HEK293 (cell line): ENCODE results near the gene IGSF10.

ENCODE experiments used
- CTCF ChIA-PET: fragments of 350-600 bp; formaldehyde crosslinking; extraction: SDS; loops from one replicate; lab custom pipeline; 2021; ENCODE audit warnings: antibody characterized with exemption; lab: Yijun Ruan, JAX
- POLR2A ChIA-PET: fragments of 300-600 bp; formaldehyde crosslinking; extraction: SDS; loops from one replicate; lab custom pipeline; 2020; ENCODE audit warnings: antibody characterized with exemption, inconsistent platforms; lab: Yijun Ruan, JAX
- H3K27ac ChIP-seq: fragments of 200-500 bp; sonication (Bioruptor generic); 2 replicates; pipeline ENCODE4 v1.5.1; 2014; ENCODE audit warnings: low read depth, low read length, control low read depth, inconsistent platforms; ENCODE audit errors: extremely low read depth
- H3K36me3 ChIP-seq, 2 experiments: fragments of 200-500 bp in 1 of 2; sonication (Bioruptor generic) in 1 of 2; 1 replicate in 1 of 2; 2 replicates in 1 of 2; pipeline ENCODE4 v1.5.1; 2014 to 2017; ENCODE audit warnings: inconsistent platforms in 2 of 2, low read length in 2 of 2; ENCODE audit not compliant: control insufficient read depth in 2 of 2, insufficient read depth in 1 of 2
- H3K4me1 ChIP-seq: fragments of 200-500 bp; sonication (Bioruptor generic); 2 replicates; pipeline ENCODE4 v1.5.1; 2014; ENCODE audit warnings: mild to moderate bottlenecking, low read length, inconsistent platforms; ENCODE audit not compliant: control insufficient read depth, insufficient read depth
- H3K4me3 ChIP-seq: 2 replicates; pipeline ENCODE4 v1.5.1; 2011; ENCODE audit warnings: low read depth, mild to moderate bottlenecking, control low read depth, low read length, moderate library complexity
- H3K9me3 ChIP-seq: fragments of 200-500 bp; sonication (Bioruptor generic); 2 replicates; pipeline ENCODE4 v1.5.1; 2014; ENCODE audit warnings: low read depth, low read length, inconsistent platforms; ENCODE audit not compliant: control insufficient read depth, insufficient read depth
- BCL11B ChIP-seq: fragments of 450-650 bp; formaldehyde crosslinking; IDR thresholded peaks from 2 replicates; pipeline ENCODE4 v1.5.1; 2016; ENCODE audit warnings: low read depth, missing biosample characterization, missing genetic modification characterization
- EGR2 ChIP-seq: fragments of 450-650 bp; formaldehyde crosslinking; IDR thresholded peaks from 2 replicates; pipeline ENCODE4 v1.5.1; 2016; ENCODE audit warnings: low read depth, missing biosample characterization, missing genetic modification characterization
- GFI1B ChIP-seq: fragments of 450-650 bp; formaldehyde crosslinking; IDR thresholded peaks from 2 replicates; pipeline ENCODE4 v1.5.1; 2016; ENCODE audit warnings: missing biosample characterization, missing genetic modification characterization
- GLI2 ChIP-seq: fragments of 450-650 bp; formaldehyde crosslinking; IDR thresholded peaks from 2 replicates; pipeline ENCODE4; 2017; ENCODE audit warnings: missing biosample characterization, missing genetic modification characterization, low read depth, borderline replicate concordance
- TCF7L2 ChIP-seq: IDR thresholded peaks from 2 replicates; pipeline ENCODE4 v1.6.1; 2011; ENCODE audit warnings: low read depth, mild to moderate bottlenecking, inconsistent platforms, low read length, moderate library complexity, borderline replicate concordance
- ZBTB17 ChIP-seq: fragments of 450-650 bp; formaldehyde crosslinking; IDR thresholded peaks from 2 replicates; pipeline ENCODE4 v1.5.1; 2016; ENCODE audit warnings: missing biosample characterization, missing genetic modification characterization
- ZBTB7A ChIP-seq: fragments of 450-650 bp; formaldehyde crosslinking; IDR thresholded peaks from 2 replicates; pipeline ENCODE4 v1.5.1; 2016; ENCODE audit warnings: low read depth, missing biosample characterization, missing genetic modification characterization
- ZBTB8A ChIP-seq: fragments of 450-650 bp; formaldehyde crosslinking; IDR thresholded peaks from 2 replicates; pipeline ENCODE4 v1.5.1; 2016; ENCODE audit warnings: missing biosample characterization, missing genetic modification characterization
- ZFP69B ChIP-seq: fragments of 450-650 bp; formaldehyde crosslinking; IDR thresholded peaks from 2 replicates; pipeline ENCODE4 v1.5.1; 2016; ENCODE audit warnings: missing biosample characterization, missing genetic modification characterization
- ZNF155 ChIP-seq: fragments of 450-650 bp; formaldehyde crosslinking; IDR thresholded peaks from 2 replicates; pipeline ENCODE4 v1.5.1; 2016; ENCODE audit warnings: missing biosample characterization, missing genetic modification characterization
- ZNF175 ChIP-seq: fragments of 450-650 bp; formaldehyde crosslinking; IDR thresholded peaks from 2 replicates; pipeline ENCODE4 v1.5.1; 2016; ENCODE audit warnings: missing biosample characterization, missing genetic modification characterization
- ZNF184 ChIP-seq: fragments of 450-650 bp; IDR thresholded peaks from 2 replicates; pipeline ENCODE4 v1.5.1; 2018; ENCODE audit warnings: missing biosample characterization, mild to moderate bottlenecking, missing genetic modification characterization
- ZNF366 ChIP-seq: fragments of 450-650 bp; formaldehyde crosslinking; conservative IDR thresholded peaks from 2 replicates; pipeline ENCODE4 v1.5.1; 2016; ENCODE audit warnings: missing biosample characterization, missing genetic modification characterization
- ZNF426 ChIP-seq: fragments of 450-650 bp; formaldehyde crosslinking; IDR thresholded peaks from 2 replicates; pipeline ENCODE4 v1.5.1; 2017; ENCODE audit warnings: missing biosample characterization, missing genetic modification characterization, mild to moderate bottlenecking, inconsistent platforms, moderate library complexity
- ZNF473 ChIP-seq: fragments of 450-650 bp; formaldehyde crosslinking; IDR thresholded peaks from 2 replicates; pipeline ENCODE4 v1.5.1; 2017; ENCODE audit warnings: missing biosample characterization, missing genetic modification characterization
- ZNF561 ChIP-seq: fragments of 450-650 bp; IDR thresholded peaks from 2 replicates; pipeline ENCODE4 v1.5.1; 2018; ENCODE audit warnings: missing biosample characterization, missing genetic modification characterization, borderline replicate concordance
- ZNF623 ChIP-seq: fragments of 450-650 bp; formaldehyde crosslinking; IDR thresholded peaks from 2 replicates; pipeline ENCODE4 v1.5.1; 2016; ENCODE audit warnings: missing biosample characterization, missing genetic modification characterization
- ZNF658 ChIP-seq: fragments of 450-650 bp; formaldehyde crosslinking; IDR thresholded peaks from 2 replicates; pipeline ENCODE4; 2016; ENCODE audit warnings: missing biosample characterization, missing genetic modification characterization
- TF ChIP-seq, protein P1 (sequence below): fragments of 450-650 bp; formaldehyde crosslinking; IDR thresholded peaks from 2 replicates; pipeline ENCODE4 v1.5.1; 2016; ENCODE audit warnings: missing biosample characterization, missing genetic modification characterization
- TF ChIP-seq, protein P2 (sequence below): IDR thresholded peaks from 2 replicates; pipeline ENCODE4 v1.6.1; 2011; ENCODE audit warnings: mild to moderate bottlenecking, low read depth, low read length, borderline replicate concordance
- TF ChIP-seq, protein P3 (sequence below): fragments of 450-650 bp; formaldehyde crosslinking; IDR thresholded peaks from 2 replicates; pipeline ENCODE4 v1.5.1; 2016; ENCODE audit warnings: missing biosample characterization, missing genetic modification characterization
- TF ChIP-seq, protein P4 (sequence below): fragments of 450-650 bp; formaldehyde crosslinking; IDR thresholded peaks from 2 replicates; pipeline ENCODE4 v1.5.1; 2016; ENCODE audit warnings: missing biosample characterization, missing genetic modification characterization
- TF ChIP-seq, protein P5 (sequence below): fragments of 450-650 bp; formaldehyde crosslinking; IDR thresholded peaks from 2 replicates; pipeline ENCODE4 v1.5.1; 2016; ENCODE audit warnings: missing biosample characterization, missing genetic modification characterization

IGSF10 gene

DNA sequence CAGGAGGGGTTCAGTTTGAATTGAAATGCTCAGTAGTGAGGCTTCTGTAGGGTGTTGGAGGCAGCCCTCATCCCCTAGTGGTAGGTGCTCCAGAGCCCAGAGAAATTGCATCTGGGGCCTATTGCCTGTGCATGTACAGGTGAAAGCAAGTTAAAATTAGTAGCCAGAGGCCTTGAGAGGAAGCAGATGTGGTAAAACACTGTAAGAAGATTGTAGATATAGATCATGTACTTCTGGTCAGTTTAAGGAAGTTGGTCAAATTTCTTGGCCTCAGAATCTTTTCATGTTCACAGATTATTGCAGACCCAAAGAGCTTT is 34.6 kb downstream of the IGSF10 start (continued):
- TF ChIP-seq, protein P1, sequence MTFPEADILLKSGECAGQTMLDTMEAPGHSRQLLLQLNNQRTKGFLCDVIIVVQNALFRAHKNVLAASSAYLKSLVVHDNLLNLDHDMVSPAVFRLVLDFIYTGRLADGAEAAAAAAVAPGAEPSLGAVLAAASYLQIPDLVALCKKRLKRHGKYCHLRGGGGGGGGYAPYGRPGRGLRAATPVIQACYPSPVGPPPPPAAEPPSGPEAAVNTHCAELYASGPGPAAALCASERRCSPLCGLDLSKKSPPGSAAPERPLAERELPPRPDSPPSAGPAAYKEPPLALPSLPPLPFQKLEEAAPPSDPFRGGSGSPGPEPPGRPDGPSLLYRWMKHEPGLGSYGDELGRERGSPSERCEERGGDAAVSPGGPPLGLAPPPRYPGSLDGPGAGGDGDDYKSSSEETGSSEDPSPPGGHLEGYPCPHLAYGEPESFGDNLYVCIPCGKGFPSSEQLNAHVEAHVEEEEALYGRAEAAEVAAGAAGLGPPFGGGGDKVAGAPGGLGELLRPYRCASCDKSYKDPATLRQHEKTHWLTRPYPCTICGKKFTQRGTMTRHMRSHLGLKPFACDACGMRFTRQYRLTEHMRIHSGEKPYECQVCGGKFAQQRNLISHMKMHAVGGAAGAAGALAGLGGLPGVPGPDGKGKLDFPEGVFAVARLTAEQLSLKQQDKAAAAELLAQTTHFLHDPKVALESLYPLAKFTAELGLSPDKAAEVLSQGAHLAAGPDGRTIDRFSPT, result no peak
- TF ChIP-seq ZNF184 (tag by site-specific recombination), result no peak
- no peak for TF ChIP-seq TCF7L2
- TF ChIP-seq, protein P2, sequence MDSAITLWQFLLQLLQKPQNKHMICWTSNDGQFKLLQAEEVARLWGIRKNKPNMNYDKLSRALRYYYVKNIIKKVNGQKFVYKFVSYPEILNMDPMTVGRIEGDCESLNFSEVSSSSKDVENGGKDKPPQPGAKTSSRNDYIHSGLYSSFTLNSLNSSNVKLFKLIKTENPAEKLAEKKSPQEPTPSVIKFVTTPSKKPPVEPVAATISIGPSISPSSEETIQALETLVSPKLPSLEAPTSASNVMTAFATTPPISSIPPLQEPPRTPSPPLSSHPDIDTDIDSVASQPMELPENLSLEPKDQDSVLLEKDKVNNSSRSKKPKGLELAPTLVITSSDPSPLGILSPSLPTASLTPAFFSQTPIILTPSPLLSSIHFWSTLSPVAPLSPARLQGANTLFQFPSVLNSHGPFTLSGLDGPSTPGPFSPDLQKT, result no peak
- no peak for TF ChIP-seq ZBTB7A (tag by site-specific recombination)
- TF ChIP-seq ZBTB8A (tag by site-specific recombination), result no peak
- TF ChIP-seq, protein P3, sequence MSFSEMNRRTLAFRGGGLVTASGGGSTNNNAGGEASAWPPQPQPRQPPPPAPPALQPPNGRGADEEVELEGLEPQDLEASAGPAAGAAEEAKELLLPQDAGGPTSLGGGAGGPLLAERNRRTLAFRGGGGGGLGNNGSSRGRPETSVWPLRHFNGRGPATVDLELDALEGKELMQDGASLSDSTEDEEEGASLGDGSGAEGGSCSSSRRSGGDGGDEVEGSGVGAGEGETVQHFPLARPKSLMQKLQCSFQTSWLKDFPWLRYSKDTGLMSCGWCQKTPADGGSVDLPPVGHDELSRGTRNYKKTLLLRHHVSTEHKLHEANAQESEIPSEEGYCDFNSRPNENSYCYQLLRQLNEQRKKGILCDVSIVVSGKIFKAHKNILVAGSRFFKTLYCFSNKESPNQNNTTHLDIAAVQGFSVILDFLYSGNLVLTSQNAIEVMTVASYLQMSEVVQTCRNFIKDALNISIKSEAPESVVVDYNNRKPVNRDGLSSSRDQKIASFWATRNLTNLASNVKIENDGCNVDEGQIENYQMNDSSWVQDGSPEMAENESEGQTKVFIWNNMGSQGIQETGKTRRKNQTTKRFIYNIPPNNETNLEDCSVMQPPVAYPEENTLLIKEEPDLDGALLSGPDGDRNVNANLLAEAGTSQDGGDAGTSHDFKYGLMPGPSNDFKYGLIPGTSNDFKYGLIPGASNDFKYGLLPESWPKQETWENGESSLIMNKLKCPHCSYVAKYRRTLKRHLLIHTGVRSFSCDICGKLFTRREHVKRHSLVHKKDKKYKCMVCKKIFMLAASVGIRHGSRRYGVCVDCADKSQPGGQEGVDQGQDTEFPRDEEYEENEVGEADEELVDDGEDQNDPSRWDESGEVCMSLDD, result no peak
- TF ChIP-seq ZNF561 (tag by site-specific recombination), result no peak
- no peak for TF ChIP-seq GFI1B (tag by site-specific recombination)

DNA sequence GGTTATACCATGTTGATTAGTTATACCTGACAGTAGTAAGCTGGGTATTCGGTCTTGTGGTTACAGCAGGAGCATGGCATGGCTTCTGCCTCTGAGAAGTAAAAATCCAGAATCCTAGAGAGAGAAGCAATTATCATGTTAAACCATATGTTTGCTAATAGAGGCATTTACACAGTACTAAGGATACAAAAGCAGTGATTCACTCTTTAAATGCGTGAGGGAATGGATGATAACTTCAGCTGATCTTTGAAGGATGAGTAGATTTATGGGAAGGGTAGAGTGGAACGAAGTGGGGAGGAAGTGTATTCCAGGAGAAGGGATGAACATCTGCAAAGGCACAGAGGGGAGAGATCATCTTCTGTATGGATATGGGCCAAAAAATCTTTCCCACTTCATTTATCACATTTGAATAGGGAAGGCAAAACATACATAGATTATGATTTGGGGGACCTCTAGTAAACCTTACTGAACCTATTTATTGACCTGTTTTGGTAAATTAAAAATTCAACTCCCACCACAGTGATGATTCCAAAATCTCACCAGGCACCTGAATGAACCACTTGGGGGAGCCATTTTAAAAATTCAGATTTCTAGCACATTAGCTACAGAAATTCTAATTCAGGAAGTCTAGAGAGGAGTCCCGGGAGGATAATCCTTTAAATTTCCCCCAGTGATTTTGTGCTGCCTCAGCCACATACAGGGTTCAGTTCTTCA is 35.1 kb downstream of the IGSF10 start:
- CTCF ChIA-PET, result interaction anchor here (0.7 to 2.5 kb wide), 9 partner anchors 9 to 493 kb away, joined by 3 to 10 read pairs (median 4); no protein-coding TSS in a partner anchor

More for the DNA sequence above, 35.1 kb downstream of the IGSF10 start:
- POLR2A ChIA-PET, result no interaction called here
- no peaks in the 10 kb centered on the region for H3K9me3 ChIP-seq
- H3K4me3 ChIP-seq, result no peak overlapping the region
- H3K36me3 ChIP-seq, result peaks cover 0 to 2% of the 10 kb centered on the region in 2 experiments; a peak in 1 of 3 replicates
- H3K4me1 ChIP-seq, result no peaks in the 10 kb centered on the region
- no peak for TF ChIP-seq ZNF426 (tag by site-specific recombination)
- no peak for TF ChIP-seq ZNF175 (tag by site-specific recombination)
- no peak for TF ChIP-seq BCL11B (tag by site-specific recombination)
- TF ChIP-seq ZNF155 (tag by site-specific recombination), result no peak
- no peak for TF ChIP-seq ZNF623 (tag by site-specific recombination)
- TF ChIP-seq GLI2 (tag by site-specific recombination), result no peak
- TF ChIP-seq EGR2 (tag by site-specific recombination), result no peak
- no peak for TF ChIP-seq ZNF473
- TF ChIP-seq, protein P4, sequence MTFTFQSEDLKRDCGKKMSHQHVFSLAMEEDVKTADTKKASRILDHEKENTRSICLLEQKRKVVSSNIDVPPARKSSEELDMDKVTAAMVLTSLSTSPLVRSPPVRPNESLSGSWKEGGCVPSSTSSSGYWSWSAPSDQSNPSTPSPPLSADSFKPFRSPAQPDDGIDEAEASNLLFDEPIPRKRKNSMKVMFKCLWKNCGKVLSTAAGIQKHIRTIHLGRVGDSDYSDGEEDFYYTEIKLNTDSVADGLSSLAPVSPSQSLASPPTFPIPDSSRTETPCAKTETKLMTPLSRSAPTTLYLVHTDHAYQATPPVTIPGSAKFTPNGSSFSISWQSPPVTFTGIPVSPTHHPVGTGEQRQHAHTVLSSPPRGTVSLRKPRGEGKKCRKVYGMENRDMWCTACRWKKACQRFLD (tag by site-specific recombination), result no peak
- TF ChIP-seq ZBTB17 (tag by site-specific recombination), result no peak
- no peak for TF ChIP-seq ZNF366 (tag by site-specific recombination)
- TF ChIP-seq ZNF658 (tag by site-specific recombination), result no peak
- TF ChIP-seq, protein P5, sequence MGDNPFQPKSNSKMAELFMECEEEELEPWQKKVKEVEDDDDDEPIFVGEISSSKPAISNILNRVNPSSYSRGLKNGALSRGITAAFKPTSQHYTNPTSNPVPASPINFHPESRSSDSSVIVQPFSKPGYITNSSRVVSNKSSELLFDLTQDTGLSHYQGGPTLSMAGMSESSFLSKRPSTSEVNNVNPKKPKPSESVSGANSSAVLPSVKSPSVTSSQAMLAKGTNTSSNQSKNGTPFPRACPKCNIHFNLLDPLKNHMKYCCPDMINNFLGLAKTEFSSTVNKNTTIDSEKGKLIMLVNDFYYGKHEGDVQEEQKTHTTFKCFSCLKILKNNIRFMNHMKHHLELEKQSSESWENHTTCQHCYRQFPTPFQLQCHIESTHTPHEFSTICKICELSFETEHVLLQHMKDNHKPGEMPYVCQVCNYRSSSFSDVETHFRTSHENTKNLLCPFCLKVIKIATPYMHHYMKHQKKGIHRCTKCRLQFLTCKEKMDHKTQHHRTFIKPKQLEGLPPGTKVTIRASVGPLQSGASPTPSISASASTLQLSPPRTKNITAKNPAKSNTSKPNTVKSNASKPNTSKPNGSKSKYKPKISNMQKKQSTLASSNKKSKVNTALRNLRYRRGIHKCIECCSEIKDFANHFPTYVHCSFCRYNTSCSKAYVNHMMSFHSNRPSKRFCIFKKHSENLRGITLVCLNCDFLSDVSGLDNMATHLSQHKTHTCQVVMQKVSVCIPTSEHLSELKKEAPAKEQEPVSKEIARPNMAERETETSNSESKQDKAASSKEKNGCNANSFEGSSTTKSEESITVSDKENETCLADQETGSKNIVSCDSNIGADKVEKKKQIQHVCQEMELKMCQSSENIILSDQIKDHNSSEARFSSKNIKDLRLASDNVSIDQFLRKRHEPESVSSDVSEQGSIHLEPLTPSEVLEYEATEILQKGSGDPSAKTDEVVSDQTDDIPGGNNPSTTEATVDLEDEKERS (tag by site-specific recombination), result no peak
- TF ChIP-seq ZFP69B (tag by site-specific recombination), result no peak
- no peak overlapping the region for H3K27ac ChIP-seq
